HG02885 (cell line): ENCODE data around the gene R3HDM2.
"Not testable (repeated sequence)": the region's sequence is repeated elsewhere in the genome, so short reads cannot be mapped to it uniquely, and the experiment has no call there.

Experiments
- ATAC-seq: cut with Tn5 transposase; IDR thresholded peaks from one replicate; pipeline ENCODE4 v1.9.1; 2021; ENCODE audit warnings: mild to moderate bottlenecking; ENCODE audit not compliant: unreplicated experiment, poor library complexity

R3HDM2 gene

DNA sequence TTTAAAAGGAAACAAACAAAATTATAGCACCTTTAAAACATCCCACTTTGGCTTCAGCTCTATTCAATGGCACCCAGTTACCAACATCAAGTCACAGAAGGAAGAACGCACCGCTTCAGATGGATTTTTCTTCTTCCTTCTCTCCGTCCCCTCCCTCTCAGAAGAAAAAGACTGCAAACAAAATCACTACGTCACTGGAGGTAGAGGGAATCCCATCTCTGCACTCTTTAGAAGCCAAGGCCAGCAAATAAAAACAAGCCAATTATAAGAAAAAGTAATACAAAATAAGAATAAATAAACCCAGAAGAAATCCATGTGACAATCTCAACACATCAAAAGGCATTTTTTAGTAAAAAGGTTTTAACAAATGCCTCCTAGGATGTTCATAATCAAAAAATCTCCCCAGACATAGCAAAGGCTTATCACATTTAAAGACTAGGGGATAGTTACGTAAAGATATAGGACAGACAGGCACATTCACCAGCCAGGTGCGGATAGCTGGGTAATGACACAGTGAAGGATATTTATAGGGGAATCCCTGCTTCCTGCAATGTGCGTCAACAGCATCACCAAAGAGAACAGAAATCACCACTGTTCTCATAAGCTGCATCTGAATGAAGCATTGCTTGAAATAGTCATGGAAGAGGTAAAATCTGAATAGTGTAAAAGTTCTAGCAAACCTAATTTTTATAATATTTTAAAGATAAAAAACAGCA, 89.4 kb downstream of the R3HDM2 start:
- no peak for ATAC-seq

- no peak for ATAC-seq
These were observed 90.7 kb downstream of the R3HDM2 start for GRCh38 chr12:57340104-57340503.

DNA sequence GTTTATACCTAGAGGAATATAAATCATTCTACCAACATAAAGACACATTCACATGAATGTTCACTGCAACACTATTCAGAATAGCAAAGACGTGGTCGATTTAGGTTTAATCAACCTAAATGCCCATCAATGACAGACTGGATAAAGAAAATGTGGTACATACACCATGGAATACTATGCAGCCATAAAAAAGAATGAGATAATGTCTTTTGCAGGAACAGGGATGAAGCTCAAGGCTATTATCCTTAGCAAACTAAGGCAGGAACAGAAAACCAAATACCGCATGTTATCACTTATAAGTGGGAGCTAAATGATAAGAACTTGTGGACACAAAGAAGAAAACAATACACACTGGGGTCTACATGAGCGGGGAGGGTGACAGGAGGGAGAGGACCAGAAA, 94.5 kb downstream of the R3HDM2 start:
- ATAC-seq, result not testable (repeated sequence)

- no peak for ATAC-seq
These were observed 96.6 kb downstream of the R3HDM2 start for GRCh38 chr12:57334219-57334618.

DNA sequence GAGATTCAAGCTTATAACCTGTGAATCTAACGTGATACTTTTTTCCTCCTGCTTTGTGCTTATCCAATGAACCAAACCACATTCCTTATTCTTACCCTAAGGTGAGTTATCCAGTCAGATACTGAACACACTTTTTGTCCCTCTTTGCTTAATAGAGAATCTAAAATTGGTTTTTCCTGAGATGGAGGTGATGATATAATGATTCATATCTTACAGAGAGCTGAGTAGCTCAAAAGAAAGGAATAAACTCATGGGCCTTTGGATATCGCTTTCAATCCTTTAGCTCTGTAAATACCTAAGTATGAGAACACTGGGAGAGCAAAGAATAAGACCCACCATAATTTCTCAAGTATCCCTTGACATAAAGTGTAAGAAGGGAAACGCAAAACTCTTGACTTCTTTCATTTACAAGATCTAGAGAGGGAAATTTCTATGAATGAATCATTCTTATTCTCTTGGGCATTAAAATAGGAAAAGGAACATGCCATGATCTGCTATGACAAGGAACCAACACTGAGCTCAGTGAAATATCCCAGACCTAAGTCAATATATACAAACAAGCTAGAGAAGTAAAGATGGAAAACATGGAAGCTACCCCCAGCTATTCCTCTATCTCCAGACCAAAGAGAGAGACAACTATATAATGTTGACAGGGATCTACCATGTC, 98.1 kb downstream of the R3HDM2 start:
- ATAC-seq, result no peak

GRCh38 chr12:57330992-57331391, 99.9 kb downstream of the R3HDM2 start:
- ATAC-seq, result no peak

DNA sequence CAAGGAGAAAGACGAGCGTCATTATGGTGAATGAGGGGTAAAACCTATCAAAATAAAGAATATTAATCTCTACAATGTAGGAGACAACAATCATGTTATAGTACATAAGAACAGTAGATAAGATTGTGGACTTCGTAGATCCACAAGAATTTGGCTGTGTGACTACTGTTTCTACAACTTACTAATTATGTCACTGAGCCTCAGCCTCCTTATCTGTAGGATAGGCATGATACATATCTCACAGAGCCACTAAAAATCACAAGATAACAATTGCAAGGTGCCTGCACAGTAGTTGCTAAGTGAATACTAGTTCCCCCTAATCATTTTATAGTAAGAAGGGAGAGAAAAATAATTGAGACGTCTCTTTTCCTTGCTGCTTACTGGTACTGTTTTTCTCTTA, 101.6 kb downstream of the R3HDM2 start:
- ATAC-seq, result no peak

- ATAC-seq, result no peak
These were observed 105.4 kb downstream of the R3HDM2 start for GRCh38 chr12:57325395-57325794.

DNA sequence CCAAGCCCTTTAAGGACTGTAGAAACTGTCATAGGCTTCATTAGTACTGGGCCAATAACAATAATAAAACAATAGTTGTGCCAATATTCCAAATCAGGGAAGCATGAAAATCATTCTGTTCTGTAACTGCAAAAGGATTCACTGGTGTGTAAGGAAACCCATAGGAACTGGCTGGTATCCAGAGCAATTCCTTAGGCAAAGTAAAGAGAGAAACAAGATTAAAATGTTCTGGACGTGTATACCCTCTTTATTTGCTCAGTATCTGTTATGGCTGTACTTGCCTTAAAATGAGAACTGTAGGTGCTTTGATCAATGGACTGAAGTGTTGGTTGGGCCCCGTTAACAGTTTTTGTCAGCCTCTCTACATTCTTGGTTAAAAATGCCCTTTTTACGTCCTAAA, 107.4 kb downstream of the R3HDM2 start:
- no peak for ATAC-seq

GRCh38 chr12:57320639-57321038, 110.2 kb downstream of the R3HDM2 start:
- no peak for ATAC-seq

DNA sequence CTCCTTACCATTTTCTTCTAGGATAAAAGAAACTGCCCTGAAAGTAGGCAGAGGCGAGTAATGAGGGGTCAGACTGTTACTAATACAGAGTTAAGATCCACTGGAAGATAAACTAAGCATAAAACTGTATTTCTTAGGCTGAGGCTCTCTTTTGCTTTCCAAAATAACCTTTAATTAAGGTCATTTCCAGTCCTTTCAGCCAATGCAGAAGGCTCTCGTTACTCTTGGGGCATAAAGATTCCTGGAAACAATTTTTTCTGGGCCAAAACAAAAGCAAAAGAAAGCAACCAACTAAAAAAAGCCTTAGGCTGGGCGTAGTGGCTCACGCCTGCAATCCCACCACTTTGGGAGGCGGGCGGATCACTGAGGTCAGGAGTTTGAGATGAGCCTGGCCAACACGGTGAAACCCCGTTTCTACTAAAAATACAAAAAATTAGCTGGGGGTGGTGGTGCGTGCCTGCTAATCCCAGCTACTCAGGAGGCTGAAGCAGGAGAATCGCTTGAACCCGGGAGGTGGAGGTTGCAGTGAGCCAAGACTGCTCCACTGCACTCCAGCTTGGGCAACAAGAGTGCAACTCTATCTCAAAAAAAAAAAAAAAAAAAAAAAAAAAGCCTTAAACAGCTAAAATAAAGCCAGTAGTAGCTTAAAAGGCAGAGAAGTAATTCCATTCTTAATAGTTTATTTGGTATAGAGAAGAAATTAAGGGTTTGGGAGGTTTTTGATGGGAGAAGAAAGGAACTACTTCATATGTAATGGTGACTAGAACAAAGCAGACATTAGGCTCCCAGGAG, 111.0 kb downstream of the R3HDM2 start:
- no peak for ATAC-seq

- no peak for ATAC-seq
These were observed 115.2 kb downstream of the R3HDM2 start for GRCh38 chr12:57315681-57316080.

GRCh38 chr12:57312287-57312686, 118.6 kb downstream of the R3HDM2 start:
- not testable (repeated sequence) for ATAC-seq

DNA sequence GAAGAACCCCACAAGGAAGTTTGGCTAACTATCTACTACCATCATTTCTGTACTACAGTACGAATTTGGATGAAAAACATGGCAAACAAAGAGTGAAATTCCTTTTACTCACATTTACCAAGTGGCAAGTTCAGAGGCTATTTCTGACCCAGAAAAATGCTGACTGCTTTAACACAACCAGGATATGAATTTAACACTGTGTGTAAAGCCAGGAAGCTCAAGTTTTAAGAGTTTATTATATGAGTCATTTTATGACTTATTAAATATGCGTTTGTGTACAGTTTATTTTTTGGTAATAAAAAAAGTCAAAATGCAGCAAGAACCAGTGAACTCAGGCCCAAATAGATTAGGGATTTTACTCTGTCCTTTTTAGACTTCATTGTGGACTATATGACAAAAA, 121.4 kb downstream of the R3HDM2 start:
- ATAC-seq, result no peak

- no peak for ATAC-seq
These were observed 129.8 kb downstream of the R3HDM2 start for GRCh38 chr12:57300961-57301584.

GRCh38 chr12:57299514-57300016, 131.3 kb downstream of the R3HDM2 start:
- no peak for ATAC-seq

GRCh38 chr12:57296291-57296690, 134.6 kb downstream of the R3HDM2 start:
- ATAC-seq, result no peak

DNA sequence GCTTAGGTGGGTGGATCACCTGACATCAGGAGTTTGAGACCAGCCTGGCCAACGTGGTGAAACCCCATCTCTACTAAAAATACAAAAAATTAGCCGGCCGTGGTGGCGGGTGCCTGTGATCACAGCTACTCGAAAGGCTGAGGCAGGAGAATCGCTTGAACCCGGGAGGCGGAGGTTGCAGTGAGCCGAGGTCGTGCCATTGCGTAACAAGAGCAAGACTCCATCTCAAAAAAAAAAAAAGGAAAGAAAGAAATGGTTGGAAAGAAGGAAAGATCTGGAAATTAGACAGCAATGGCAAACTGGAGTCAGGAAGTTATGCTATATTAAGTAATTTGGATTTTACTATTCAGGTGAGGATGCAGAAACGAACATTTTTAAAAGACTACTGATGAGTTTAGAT, 148.8 kb downstream of the R3HDM2 start:
- not testable (repeated sequence) for ATAC-seq

DNA sequence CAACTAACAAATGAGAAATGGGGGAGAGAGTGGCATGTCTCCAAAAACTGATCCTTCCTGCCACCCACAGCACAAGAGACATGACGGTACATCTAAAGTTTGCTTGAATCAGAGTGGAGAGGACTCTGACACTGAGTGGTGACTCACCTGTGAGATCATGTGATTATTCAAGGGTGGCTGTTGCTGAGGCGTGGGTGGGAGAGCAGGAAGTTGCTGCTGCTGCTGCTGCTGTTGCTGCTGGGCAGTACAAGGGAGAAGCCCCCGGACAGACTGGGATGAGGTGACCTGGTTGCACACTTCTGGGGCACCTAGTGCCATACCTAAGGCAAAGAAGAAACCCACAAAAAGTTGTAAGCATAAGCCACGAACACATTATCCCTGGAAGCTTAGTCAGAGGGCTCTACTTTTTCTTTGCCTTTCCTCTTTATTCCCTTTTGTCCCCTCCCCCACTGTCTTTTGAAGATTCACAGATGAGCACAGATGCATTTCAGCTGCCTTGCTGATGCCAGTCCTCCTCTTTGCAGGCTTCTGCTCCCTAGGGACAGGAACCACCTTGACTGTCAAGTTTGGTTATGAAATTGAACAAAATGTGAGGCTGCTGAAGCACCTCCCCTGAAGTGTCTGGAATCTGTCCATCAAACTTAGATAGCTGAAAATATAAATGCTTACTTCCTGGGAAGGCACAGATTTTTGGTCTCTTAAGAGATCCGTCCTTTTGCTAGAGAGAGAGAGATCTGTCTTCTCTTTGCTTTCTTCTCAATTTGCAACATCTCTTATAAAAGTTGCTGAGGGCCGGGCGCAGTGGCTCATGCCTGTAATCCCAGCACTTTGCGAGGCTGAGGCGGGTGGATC, 150.4 kb downstream of the R3HDM2 start:
- ATAC-seq, result peak; percentile 97
